IMR-90 (cell line): ENCODE measurements around the gene PRM3. TPM values are rescaled to one million over a fixed set of nuclear protein-coding genes. Genes with fewer than 3 reads are reported as not detected.

Experiments
- ATAC-seq: fragments of 200-7000 bp; cut with Tn5 transposase; 2 replicates; pipeline ENCODE4 v1.9.1; 2020; ENCODE audit warnings: low read depth, mild to moderate bottlenecking, moderate library complexity
- BruUV-seq: library from RNA; stranded (reverse); fragments of 400-500 nt; replicated peaks from 2 replicates; lab custom pipeline; 2021; lab: Mats Ljungman, UMichigan
- CTCF ChIA-PET: fragments of 300-600 bp; formaldehyde crosslinking; extraction: SDS; loops from one replicate; lab custom pipeline; 2021; ENCODE audit warnings: antibody characterized with exemption; lab: Yijun Ruan, JAX
- POLR2A ChIA-PET: fragments of 300-600 bp; sonication (Branson Sonifier 250); formaldehyde crosslinking; loops from one replicate; lab custom pipeline; 2022; ENCODE audit warnings: antibody characterized with exemption; ENCODE audit not compliant: unreplicated experiment; lab: Charles Lee
- DNase-seq: peaks from one replicate; pipeline ENCODE4 v3.0.0; 2013
- H2AFZ ChIP-seq: replicated peaks from 2 replicates; pipeline ENCODE3; 2013; ENCODE audit warnings: low read length, mild to moderate bottlenecking; ENCODE audit not compliant: poor library complexity
- H2AK5ac ChIP-seq: 2 replicates; pipeline ENCODE4 v1.6.1; 2013; ENCODE audit warnings: low read depth, low read length, inconsistent platforms
- H2AK9ac ChIP-seq: replicated peaks from 2 replicates; pipeline ENCODE3; 2013; ENCODE audit warnings: mild to moderate bottlenecking, low read depth, low read length, moderate library complexity; ENCODE audit not compliant: poor library complexity
- H2BK120ac ChIP-seq: 2 replicates; pipeline ENCODE4 v1.6.1; 2013; ENCODE audit warnings: low read depth, low read length, inconsistent platforms
- H2BK15ac ChIP-seq: 3 replicates; pipeline ENCODE4 v1.6.1; 2013; ENCODE audit warnings: low read depth, low read length, inconsistent platforms
- H2BK20ac ChIP-seq: 2 replicates; pipeline ENCODE4 v1.6.1; 2013; ENCODE audit warnings: low read depth, mild to moderate bottlenecking, inconsistent platforms, low read length, moderate library complexity
- H2BK5ac ChIP-seq: 2 replicates; pipeline ENCODE4 v1.6.1; 2013; ENCODE audit warnings: mild to moderate bottlenecking, low read depth, low read length, inconsistent platforms; ENCODE audit not compliant: poor library complexity, severe bottlenecking
- H3K14ac ChIP-seq: replicated peaks from 2 replicates; pipeline ENCODE4 v1.6.1; 2013; ENCODE audit warnings: low read depth, low read length, inconsistent platforms
- H3K18ac ChIP-seq: 2 replicates; pipeline ENCODE4 v1.6.1; 2013; ENCODE audit warnings: low read depth, low read length, control low read depth
- H3K23ac ChIP-seq: 2 replicates; pipeline ENCODE4 v1.6.1; 2013; ENCODE audit warnings: low read depth, low read length, inconsistent platforms
- H3K27ac ChIP-seq: 2 replicates; pipeline ENCODE4 v1.5.1; 2013; ENCODE audit warnings: mild to moderate bottlenecking, control low read depth, low read length; ENCODE audit not compliant: insufficient read depth
- H3K27me3 ChIP-seq: 2 replicates; pipeline ENCODE4 v1.6.1; 2013; ENCODE audit warnings: low read length; ENCODE audit not compliant: control insufficient read depth, insufficient read depth
- H3K36me3 ChIP-seq: 2 replicates; pipeline ENCODE4 v1.6.1; 2013; ENCODE audit warnings: low read length, mixed read lengths; ENCODE audit not compliant: control insufficient read depth, insufficient read depth
- H3K4ac ChIP-seq: 2 replicates; pipeline ENCODE4 v1.6.1; 2013; ENCODE audit warnings: low read depth, low read length, inconsistent platforms
- H3K4me1 ChIP-seq: 2 replicates; pipeline ENCODE4 v1.6.1; 2013; ENCODE audit warnings: low read length, mixed read lengths; ENCODE audit not compliant: control insufficient read depth, insufficient read depth
- H3K4me2 ChIP-seq: 2 replicates; pipeline ENCODE4 v1.6.1; 2013; ENCODE audit warnings: low read depth, mild to moderate bottlenecking, control low read depth, low read length, moderate library complexity
- H3K4me3 ChIP-seq: 2 replicates; pipeline ENCODE4 v1.5.1; 2013; ENCODE audit warnings: low read depth, mild to moderate bottlenecking, control low read depth, low read length, moderate library complexity; ENCODE audit not compliant: insufficient read depth
- H3K56ac ChIP-seq: 2 replicates; pipeline ENCODE4 v1.6.1; 2013; ENCODE audit warnings: low read length, inconsistent platforms; ENCODE audit not compliant: insufficient read depth; ENCODE audit errors: extremely low read depth
- H3K79me1 ChIP-seq, 2 experiments: 2 replicates each; pipeline ENCODE4 v1.6.1; 2013; ENCODE audit warnings: low read length in 2 of 2, inconsistent platforms in 1 of 2, low read depth in 1 of 2
- H3K9ac ChIP-seq: 2 replicates; pipeline ENCODE4 v1.6.1; 2013; ENCODE audit warnings: low read depth, low read length, control low read depth
- H3K9me1 ChIP-seq: 2 replicates; pipeline ENCODE4 v1.6.1; 2013; ENCODE audit warnings: low read length, inconsistent platforms; ENCODE audit not compliant: insufficient read depth
- H3K9me3 ChIP-seq: 2 replicates; pipeline ENCODE4 v1.6.1; 2013; ENCODE audit warnings: low read length; ENCODE audit not compliant: control insufficient read depth, insufficient read depth
- H4K20me1 ChIP-seq: 2 replicates; pipeline ENCODE4 v1.6.1; 2013; ENCODE audit warnings: low read length, inconsistent platforms; ENCODE audit not compliant: insufficient read depth
- H4K5ac ChIP-seq: 2 replicates; pipeline ENCODE4 v1.6.1; 2013; ENCODE audit warnings: mild to moderate bottlenecking, low read depth, low read length, control low read depth
- H4K8ac ChIP-seq, 2 experiments: 2 replicates each; pipeline ENCODE4 v1.6.1; 2013; ENCODE audit warnings: low read depth in 2 of 2, low read length in 2 of 2, control low read depth in 1 of 2, inconsistent platforms in 1 of 2
- H4K91ac ChIP-seq: 2 replicates; pipeline ENCODE4 v1.6.1; 2013; ENCODE audit warnings: low read depth, low read length, inconsistent platforms; ENCODE audit not compliant: insufficient read depth
- BHLHE40 ChIP-seq: fragments of 150-350 bp; IDR thresholded peaks from 2 replicates; pipeline ENCODE4 v1.6.1; 2016; ENCODE audit warnings: mild to moderate bottlenecking, low read depth, low read length
- CEBPB ChIP-seq: IDR thresholded peaks from 2 replicates; pipeline ENCODE4 v1.6.1; 2012; ENCODE audit warnings: low read depth, low read length, improper control_type of control experiment
- FOS ChIP-seq: fragments of 150-350 bp; IDR thresholded peaks from 2 replicates; pipeline ENCODE4 v1.6.1; 2016; ENCODE audit warnings: low read depth, low read length
- NFE2L2 ChIP-seq: fragments of 150-350 bp; IDR thresholded peaks from 2 replicates; pipeline ENCODE4 v1.6.1; 2016; ENCODE audit warnings: low read depth, mild to moderate bottlenecking, low read length
- POLR2A ChIP-seq: IDR thresholded peaks from 2 replicates; pipeline ENCODE4 v1.6.1; 2012; ENCODE audit warnings: mild to moderate bottlenecking, low read depth, low read length
- RCOR1 ChIP-seq: IDR thresholded peaks from 2 replicates; pipeline ENCODE4 v1.6.1; 2012; ENCODE audit warnings: mild to moderate bottlenecking, low read length, improper control_type of control experiment; ENCODE audit not compliant: insufficient replicate concordance
- RFX5 ChIP-seq: IDR thresholded peaks from 2 replicates; pipeline ENCODE4 v1.8.0; 2012; ENCODE audit warnings: low read depth, mild to moderate bottlenecking, low read length, moderate library complexity
- WGBS, 2 experiments: methylation state at CpG; one replicate each; pipeline versions ENCODE4 v1.1.5 to v1.1.7; 2013; ENCODE audit warnings: missing lambda C conversion rate in 2 of 2; ENCODE audit not compliant: insufficient read length in 1 of 2; ENCODE audit errors: extremely low coverage in 2 of 2; 5-methylcytosine and 5-hydroxymethylcytosine counted together
- dilution Hi-C: fragments of 300-500 bp; cut with HindIII; formaldehyde crosslinking; loops from one replicate; pipeline ENCODE4 v1.14.3; 2018; ENCODE audit warnings: low sequenced_read_pairs; ENCODE audit not compliant: unreplicated experiment
- in situ Hi-C: fragments of 300-500 bp; cut with MboI; formaldehyde crosslinking; loops from 3 replicates; pipeline ENCODE4 v1.14.3; 2019; ENCODE audit warnings: low sequenced_read_pairs, inconsistent platforms, mixed read lengths
- intact Hi-C: fragments of 100-400 bp; cut with micrococcal nuclease; formaldehyde crosslinking; loops from 2 replicates; pipeline ENCODE4 v1.10.0; 2022
- polyA plus RNA-seq, 3 experiments: library from polyadenylated mRNA; depleted of rRNA; stranded (reverse); fragments of >200 nt; gene quantifications; 2 replicates each; pipeline ENCODE4 v1.2.3, GENCODE V29; 2012; ENCODE audit warnings: low replicate concordance in 1 of 3
- total RNA-seq: library from RNA; depleted of rRNA; stranded (reverse); fragments of >200 nt; gene quantifications from 2 replicates; pipeline ENCODE4 v1.2.3, GENCODE V29; 2012

The PRM3 gene
- total and polyA plus RNA-seq, 2 of the 4 experiments (the other 2 are of a cell fraction): not detected

DNA sequence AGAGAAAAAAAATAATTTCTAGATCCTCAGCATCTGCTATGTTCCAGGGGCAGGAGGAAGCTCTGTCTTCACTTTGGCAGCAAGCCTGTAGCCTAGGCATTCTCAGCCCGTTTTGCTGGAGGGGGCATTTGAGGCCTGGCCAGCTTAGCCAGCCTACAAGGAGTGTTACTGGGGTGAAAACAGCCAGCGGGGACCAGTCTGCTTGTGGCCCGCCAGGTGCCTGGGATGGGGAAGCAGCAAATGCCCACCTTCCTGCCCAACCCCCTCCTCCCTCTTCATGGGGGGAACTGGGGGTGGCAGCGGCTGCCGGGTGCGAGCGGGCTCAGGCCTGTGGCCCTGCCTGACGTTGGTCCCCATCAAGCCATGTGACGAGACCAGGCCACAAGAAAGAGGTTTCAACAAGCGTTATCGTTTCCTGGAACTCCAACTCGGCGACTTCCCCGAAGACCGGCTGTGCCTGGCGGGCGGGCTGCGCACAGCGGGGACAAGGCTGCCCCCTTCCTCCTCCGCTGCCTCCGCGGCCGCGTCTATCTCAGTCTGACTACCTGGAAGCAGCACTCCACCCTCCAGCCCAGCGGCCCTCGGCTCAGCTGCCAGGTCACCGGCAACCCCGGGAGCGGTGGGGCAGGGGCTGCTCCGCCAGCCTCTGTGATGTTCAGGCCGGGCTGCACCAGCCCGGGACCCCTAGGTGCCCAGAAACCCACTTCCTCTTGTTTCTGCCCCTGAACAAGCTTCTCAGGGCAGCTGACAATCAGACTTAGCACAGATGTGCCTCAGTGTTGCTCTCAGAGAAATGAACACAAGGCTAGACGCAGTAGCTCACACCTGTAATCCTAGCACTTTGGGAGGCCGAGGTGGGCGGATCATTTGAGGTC, 40.3 kb downstream of the PRM3 start:
- H3K9ac ChIP-seq: no peak overlapping the region
- no peaks in the 10 kb centered on the region for H3K9me3 ChIP-seq
- peak overlapping the region; percentile 54 for H2AK5ac ChIP-seq
- no peak overlapping the region for H3K56ac ChIP-seq
- H2AK9ac ChIP-seq: peak overlapping the region; percentile 65
- 0 out of 2 replicates have a peak overlapping the region, but pooled peaks have one; percentile 23 for H2BK120ac ChIP-seq
- no peak overlapping the region for H4K91ac ChIP-seq
- in situ Hi-C loops (no loop called here), dilution Hi-C loops (no loop called here), intact Hi-C loops (no loop called here)
- H3K23ac ChIP-seq: no peak overlapping the region
- H4K5ac ChIP-seq: no peak overlapping the region
- POLR2A ChIA-PET: no interaction called here
- peak overlapping the region; percentile 6; the same call in 1 of the 2 replicates for H2BK20ac ChIP-seq
- no peak for ATAC-seq
- CTCF ChIA-PET: no interaction called here
- WGBS, 2 experiments: 84% methylated on average over 16 of the region's 35 CpGs; no CpG with 5 or more reads in 1 of the 2 experiments
- no peak overlapping the region for H2BK5ac ChIP-seq
- H4K8ac ChIP-seq: no peak overlapping the region
- no peak overlapping the region for H3K4ac ChIP-seq
- H2AFZ ChIP-seq: no peak overlapping the region
- no peaks in the 10 kb centered on the region for H3K36me3 ChIP-seq
- no peak overlapping the region for H3K4me3 ChIP-seq
- no peak overlapping the region for H2BK15ac ChIP-seq
- no peak for DNase-seq
- H3K79me1 ChIP-seq: no peaks in the 10 kb centered on the region
- H3K27me3 ChIP-seq: no peaks in the 10 kb centered on the region; the same call in 1 of the 2 replicates
- no peak overlapping the region; the same call in 1 of the 2 replicates for H3K14ac ChIP-seq
- no peak overlapping the region for H3K27ac ChIP-seq
- no peak overlapping the region for H3K18ac ChIP-seq
- no peak overlapping the region for H3K4me2 ChIP-seq
- H4K20me1 ChIP-seq: no peaks in the 10 kb centered on the region
- BruUV-seq: no TSS peak
- H3K9me1 ChIP-seq: no peaks in the 10 kb centered on the region; the same call in 1 of the 2 replicates
- peaks cover 2% of the 10 kb centered on the region; the same call in 1 of the 2 replicates for H3K4me1 ChIP-seq
- TF ChIP-seq NFE2L2 (no peak), RFX5 (no peak), BHLHE40 (no peak), RCOR1 (no peak), FOS (no peak), POLR2A (no peak), CEBPB (no peak)
